CD14-positive monocyte (primary cell): ENCODE measurements around the gene BAD. TPM values are rescaled to one million over a fixed set of nuclear protein-coding genes. Genes with fewer than 3 reads are reported as not detected.

Source experiments
- DNase-seq, 3 donors: peaks; one replicate each; pipeline ENCODE4 v3.0.0-alpha.2; 2011 to 2022
- H2AFZ ChIP-seq: 2 replicates; pipeline ENCODE4 v1.6.0; 2012; ENCODE audit warnings: mild to moderate bottlenecking, low read depth, low read length, inconsistent platforms; ENCODE audit not compliant: insufficient read depth, poor library complexity, severe bottlenecking
- H3K27ac ChIP-seq, 2 donors: 1 replicate in 1 of 2; 2 replicates in 1 of 2; pipeline ENCODE4 v1.5.1; 2012 to 2013; ENCODE audit warnings: low read length in 2 of 2, control low read depth in 1 of 2, inconsistent platforms in 1 of 2, low read depth in 1 of 2, mild to moderate bottlenecking in 1 of 2
- H3K27me3 ChIP-seq, 2 donors: one replicate each; pipeline versions ENCODE4 v1.6.0 to v1.6.1; 2011 to 2013; ENCODE audit warnings: low read length in 2 of 2; ENCODE audit not compliant: control insufficient read depth in 2 of 2, insufficient read depth in 2 of 2
- H3K36me3 ChIP-seq, 2 donors: replicated peaks in 1 of 2; 1 replicate in 1 of 2; 2 replicates in 1 of 2; pipeline versions ENCODE4 v1.5.1 to v1.6.1; 2012 to 2013; ENCODE audit warnings: low read length in 2 of 2, control low read depth in 1 of 2, inconsistent platforms in 1 of 2, mild to moderate bottlenecking in 1 of 2; ENCODE audit not compliant: insufficient read depth in 2 of 2, control insufficient read depth in 1 of 2
- H3K4me1 ChIP-seq, 2 donors: 1 replicate in 1 of 2; 2 replicates in 1 of 2; pipeline versions ENCODE4 v1.5.1 to v1.6.1; 2012 to 2013; ENCODE audit warnings: low read length in 2 of 2, control low read depth in 1 of 2, inconsistent platforms in 1 of 2, mild to moderate bottlenecking in 1 of 2, moderate library complexity in 1 of 2; ENCODE audit not compliant: insufficient read depth in 2 of 2, control insufficient read depth in 1 of 2
- H3K4me2 ChIP-seq: replicated peaks from 2 replicates; pipeline ENCODE3; 2012; ENCODE audit warnings: low read length, moderate library complexity, mild to moderate bottlenecking; ENCODE audit not compliant: poor library complexity, severe bottlenecking; ENCODE audit errors: extremely low read depth
- H3K4me3 ChIP-seq, 3 experiments: fragments of 200-600 bp in 1 of 3; sonication (generic) in 1 of 3; replicated peaks in 1 of 3; 1 replicate in 2 of 3; 2 replicates in 1 of 3; pipeline ENCODE4 v1.5.1; 2011 to 2013; ENCODE audit warnings: low read length in 3 of 3, mild to moderate bottlenecking in 3 of 3, control low read depth in 2 of 3, low read depth in 2 of 3, inconsistent platforms in 1 of 3, moderate library complexity in 1 of 3
- H3K79me2 ChIP-seq: 2 replicates; pipeline ENCODE4 v1.6.0; 2012; ENCODE audit warnings: mild to moderate bottlenecking, control low read depth, inconsistent platforms, low read length, moderate library complexity; ENCODE audit not compliant: insufficient read depth
- H3K9ac ChIP-seq: 2 replicates; pipeline ENCODE4 v1.6.0; 2017; ENCODE audit warnings: low read length, mild to moderate bottlenecking; ENCODE audit not compliant: insufficient read depth, poor library complexity, severe bottlenecking
- H3K9me3 ChIP-seq, 2 donors: replicated peaks in 1 of 2; 1 replicate in 1 of 2; 2 replicates in 1 of 2; pipeline versions ENCODE4 v1.5.1 to v1.6.1; 2012 to 2013; ENCODE audit warnings: low read length in 2 of 2, control low read depth in 1 of 2; ENCODE audit not compliant: control insufficient read depth in 1 of 2, insufficient read depth in 1 of 2
- H4K20me1 ChIP-seq: 2 replicates; pipeline ENCODE4 v1.6.0; 2012; ENCODE audit warnings: mild to moderate bottlenecking, low read length, control low read depth, moderate library complexity; ENCODE audit not compliant: insufficient read depth
- H3K27ac Mint-ChIP-seq, 7 donors: one replicate each; pipeline ENCODE4 v1.8.0; 2020; ENCODE audit warnings: mild to moderate bottlenecking in 7 of 7, mixed read lengths in 7 of 7, moderate library complexity in 6 of 7, inconsistent platforms in 2 of 7
- H3K27me3 Mint-ChIP-seq, 3 donors: one replicate each; pipeline ENCODE4 v1.8.0; 2021 to 2022; ENCODE audit warnings: low read depth in 3 of 3, mild to moderate bottlenecking in 3 of 3, mixed read lengths in 3 of 3, moderate library complexity in 3 of 3, inconsistent platforms in 1 of 3
- H3K36me3 Mint-ChIP-seq, 2 donors: one replicate each; pipeline ENCODE4 v1.8.0; 2020; ENCODE audit warnings: mixed read lengths in 2 of 2, inconsistent platforms in 1 of 2, mild to moderate bottlenecking in 1 of 2
- H3K4me1 Mint-ChIP-seq: one replicate; pipeline ENCODE4 v1.8.0; 2020; ENCODE audit warnings: mild to moderate bottlenecking, mixed read lengths
- H3K4me3 Mint-ChIP-seq, 2 donors: one replicate each; pipeline ENCODE4 v1.8.0; 2020; ENCODE audit warnings: mild to moderate bottlenecking in 2 of 2, mixed read lengths in 2 of 2, moderate library complexity in 1 of 2
- H3K9me3 Mint-ChIP-seq, 7 donors: one replicate each; pipeline ENCODE4 v1.8.0; 2020 to 2022; ENCODE audit warnings: mixed read lengths in 7 of 7, mild to moderate bottlenecking in 6 of 7, moderate library complexity in 6 of 7, inconsistent platforms in 2 of 7
- WGBS: methylation state at CpG from one replicate; pipeline ENCODE4 v1.1.5; 2013; ENCODE audit warnings: missing lambda C conversion rate; ENCODE audit not compliant: insufficient coverage; 5-methylcytosine and 5-hydroxymethylcytosine counted together
- intact Hi-C, 2 donors: fragments of 100-400 bp; cut with micrococcal nuclease; formaldehyde crosslinking; loops; one replicate each; pipeline versions ENCODE4 v1.15.0 to v1.15.1; 2023
- polyA plus RNA-seq, 3 donors: library from polyadenylated mRNA; depleted of rRNA in 1 of 3; unstranded in 2 of 3; stranded (reverse) in 1 of 3; fragments of 300-500 nt in 2 of 3; fragments of >200 nt in 1 of 3; fragmentation: Illumina TruSeq in 2 of 3; gene quantifications; 1 replicate in 2 of 3; 2 replicates in 1 of 3; pipeline ENCODE4 v1.2.3, GENCODE V29; 2012 to 2021
- TF ChIP-seq, protein P1 (sequence below): fragments of 200-600 bp; IDR thresholded peaks from one replicate; pipeline ENCODE4 v1.8.0; 2022; ENCODE audit warnings: antibody characterized with exemption, mild to moderate bottlenecking

The BAD gene
- polyA plus RNA-seq, 3 donors = 21.1 to 63.2 (median 48.7) TPM

DNA sequence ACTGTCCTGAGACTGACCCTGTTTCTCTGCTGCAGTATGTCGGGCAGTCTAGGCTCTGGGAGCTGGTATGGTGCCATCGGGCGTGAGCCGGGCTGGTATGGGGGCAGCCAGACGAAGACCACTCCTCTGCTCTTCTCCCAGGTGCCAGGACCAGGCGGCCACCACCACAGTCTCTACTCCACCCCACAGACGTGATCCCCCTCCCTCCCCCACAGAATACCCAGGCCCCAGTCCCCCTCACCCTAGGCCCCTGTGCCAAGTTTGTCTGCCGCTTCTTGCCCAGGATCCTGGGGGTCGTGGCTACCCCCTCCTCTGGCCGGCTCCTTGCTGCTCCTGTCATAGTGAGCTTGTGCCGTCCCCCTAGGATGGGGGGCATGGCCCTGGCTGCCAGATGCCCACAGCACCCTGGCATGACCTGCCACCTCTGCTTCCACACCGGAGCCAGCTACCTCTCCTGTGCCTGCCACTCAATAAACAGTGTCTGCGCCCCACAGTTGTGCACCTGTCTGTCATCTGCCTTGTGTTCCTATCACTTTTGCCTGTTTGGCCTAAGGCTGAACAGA, 4.6 kb upstream of the BAD start:
- Mint-ChIP-seq H3K36me3 (peaks cover 5 to 11% of the 10 kb centered on the region in 2 donors), H3K27ac (peak overlapping the region in 1 of 7 donors; percentile 50), H3K9me3 (peaks cover 0 to 12% (median 3%) of the 10 kb centered on the region in 7 donors), H3K27me3 (peaks cover 36 to 54% (median 39%) of the 10 kb centered on the region in 3 donors), H3K4me3 (no peak overlapping the region), H3K4me1 (peaks cover 18% of the 10 kb centered on the region)
- TF ChIP-seq, protein P1, sequence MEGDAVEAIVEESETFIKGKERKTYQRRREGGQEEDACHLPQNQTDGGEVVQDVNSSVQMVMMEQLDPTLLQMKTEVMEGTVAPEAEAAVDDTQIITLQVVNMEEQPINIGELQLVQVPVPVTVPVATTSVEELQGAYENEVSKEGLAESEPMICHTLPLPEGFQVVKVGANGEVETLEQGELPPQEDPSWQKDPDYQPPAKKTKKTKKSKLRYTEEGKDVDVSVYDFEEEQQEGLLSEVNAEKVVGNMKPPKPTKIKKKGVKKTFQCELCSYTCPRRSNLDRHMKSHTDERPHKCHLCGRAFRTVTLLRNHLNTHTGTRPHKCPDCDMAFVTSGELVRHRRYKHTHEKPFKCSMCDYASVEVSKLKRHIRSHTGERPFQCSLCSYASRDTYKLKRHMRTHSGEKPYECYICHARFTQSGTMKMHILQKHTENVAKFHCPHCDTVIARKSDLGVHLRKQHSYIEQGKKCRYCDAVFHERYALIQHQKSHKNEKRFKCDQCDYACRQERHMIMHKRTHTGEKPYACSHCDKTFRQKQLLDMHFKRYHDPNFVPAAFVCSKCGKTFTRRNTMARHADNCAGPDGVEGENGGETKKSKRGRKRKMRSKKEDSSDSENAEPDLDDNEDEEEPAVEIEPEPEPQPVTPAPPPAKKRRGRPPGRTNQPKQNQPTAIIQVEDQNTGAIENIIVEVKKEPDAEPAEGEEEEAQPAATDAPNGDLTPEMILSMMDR = no peak
- no peak overlapping the region for H3K27ac ChIP-seq
- peaks cover 24 to 36% of the 10 kb centered on the region in 2 donors for H3K27me3 ChIP-seq
- no peak overlapping the region for H2AFZ ChIP-seq
- intact Hi-C loops = loop anchor here in 1 of 2 donors (5.0 kb wide), 1 partner anchor 37 kb away; the partner anchor contains the start of gene PLCB3
- no peak overlapping the region for H3K9ac ChIP-seq
- DNase-seq = no peak
- H3K9me3 ChIP-seq = peaks cover 4 to 22% of the 10 kb centered on the region in 2 donors
- no peak overlapping the region for H3K4me3 ChIP-seq
- no peaks in the 10 kb centered on the region for H4K20me1 ChIP-seq
- over 99% methylated on average over 12 of the region's 13 CpGs for WGBS
- H3K79me2 ChIP-seq = peaks cover 2% of the 10 kb centered on the region
- peaks cover 18 to 29% of the 10 kb centered on the region in 2 donors for H3K4me1 ChIP-seq
- no peak overlapping the region for H3K4me2 ChIP-seq
- H3K36me3 ChIP-seq = no peaks in the 10 kb centered on the region

DNA sequence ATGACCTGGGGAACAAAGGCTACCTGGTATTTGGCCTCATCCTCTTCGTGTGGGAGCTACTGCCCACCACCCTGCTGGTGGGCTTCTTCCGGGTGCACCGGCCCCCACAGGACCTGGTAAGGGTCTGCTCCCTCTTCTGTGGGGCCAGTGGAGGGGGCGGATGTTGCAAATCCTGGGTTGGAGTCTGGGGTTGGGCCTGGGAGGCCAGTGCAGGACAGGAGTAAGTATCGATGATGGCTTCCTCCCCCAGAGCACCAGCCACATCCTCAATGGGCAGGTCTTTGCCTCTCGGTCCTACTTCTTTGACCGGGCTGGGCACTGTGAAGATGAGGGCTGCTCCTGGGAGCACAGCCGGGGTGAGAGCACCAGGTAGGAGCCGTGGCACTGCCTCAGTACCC, 3.9 kb upstream of the BAD start:
- peaks cover 20 to 28% of the 10 kb centered on the region in 2 donors for H3K27me3 ChIP-seq
- H4K20me1 ChIP-seq = no peaks in the 10 kb centered on the region
- H3K4me3 Mint-ChIP-seq = no peak overlapping the region
- peaks cover 0 to 8% (median 3%) of the 10 kb centered on the region in 7 donors for H3K9me3 Mint-ChIP-seq
- peaks cover 4 to 16% of the 10 kb centered on the region in 2 donors for H3K9me3 ChIP-seq
- H3K4me1 Mint-ChIP-seq = peaks cover 22% of the 10 kb centered on the region
- 100% methylated on average over 2 of the region's 9 CpGs for WGBS
- peaks cover 5% of the 10 kb centered on the region for H3K79me2 ChIP-seq
- no peak overlapping the region for H3K9ac ChIP-seq
- intact Hi-C loops = loop anchor here in 1 of 2 donors (5.0 kb wide), 1 partner anchor 36 kb away; the partner anchor contains the start of gene PLCB3
- H3K27me3 Mint-ChIP-seq = peaks cover 29 to 46% (median 31%) of the 10 kb centered on the region in 3 donors
- no peak overlapping the region for H3K27ac ChIP-seq
- TF ChIP-seq, protein P1 = no peak
- H3K36me3 ChIP-seq = no peaks in the 10 kb centered on the region
- no peak for DNase-seq
- peaks cover 5 to 11% of the 10 kb centered on the region in 2 donors for H3K36me3 Mint-ChIP-seq
- no peak overlapping the region for H2AFZ ChIP-seq
- H3K4me2 ChIP-seq = no peak overlapping the region
- H3K4me3 ChIP-seq = no peak overlapping the region
- no peak overlapping the region for H3K27ac Mint-ChIP-seq
- H3K4me1 ChIP-seq = peaks cover 25 to 36% of the 10 kb centered on the region in 2 donors
